Measurements from ENCODE around the gene TSHR.

TSHR gene

DNA sequence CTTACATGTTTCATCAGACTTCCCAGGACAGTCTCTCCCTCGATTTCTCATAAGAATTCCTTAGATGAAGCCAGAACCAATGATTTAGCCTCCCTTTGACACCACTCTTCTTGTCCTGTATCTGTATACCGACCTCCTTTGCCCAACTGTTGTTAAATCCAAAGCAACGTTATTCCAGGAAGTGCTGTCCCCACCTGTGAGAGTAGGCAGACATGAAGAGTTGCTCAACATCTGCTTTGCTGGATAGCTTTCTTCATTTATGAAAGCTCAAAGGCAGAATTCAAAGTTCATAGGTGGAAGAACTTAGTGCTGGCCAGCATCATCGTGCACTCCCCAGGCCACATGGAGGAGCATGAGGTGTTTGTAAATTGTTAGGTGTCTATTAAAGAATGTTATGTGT, 209.8 kb downstream of the TSHR start:
- no peak for TF ChIP-seq GATA1 (IDR thresholded peaks at IDR 0.05; ENCODE audit: low read depth, low read length)
- no peak for TF ChIP-seq POLR2A (IDR thresholded peaks at IDR 0.05; ENCODE audit: low read length)
- no peak for DNase-seq

DNA sequence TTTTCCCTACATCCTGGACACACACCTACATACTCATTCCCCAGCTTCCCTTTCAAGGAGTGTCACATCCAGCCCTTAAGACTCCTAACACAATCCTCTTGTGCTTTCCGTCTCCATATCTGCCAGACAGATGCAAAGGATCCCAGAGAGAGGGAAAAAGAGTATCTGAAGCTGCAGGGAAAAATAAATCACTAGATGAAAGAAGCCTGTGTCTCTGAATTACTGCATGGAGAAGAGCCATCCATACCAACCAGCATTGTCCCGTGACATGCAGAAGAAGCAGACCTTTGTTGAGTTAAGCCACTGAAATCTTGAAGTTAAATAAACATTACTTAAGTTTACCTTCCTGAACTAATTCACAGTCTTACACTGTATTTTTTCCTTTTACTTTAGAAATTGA, 210.7 kb downstream of the TSHR start:
- no peak for DNase-seq
- TF ChIP-seq POLR2A (IDR thresholded peaks at IDR 0.05; ENCODE audit: low read length), result no peak
- no peak for TF ChIP-seq GATA1 (IDR thresholded peaks at IDR 0.05; ENCODE audit: low read depth, low read length)

DNA sequence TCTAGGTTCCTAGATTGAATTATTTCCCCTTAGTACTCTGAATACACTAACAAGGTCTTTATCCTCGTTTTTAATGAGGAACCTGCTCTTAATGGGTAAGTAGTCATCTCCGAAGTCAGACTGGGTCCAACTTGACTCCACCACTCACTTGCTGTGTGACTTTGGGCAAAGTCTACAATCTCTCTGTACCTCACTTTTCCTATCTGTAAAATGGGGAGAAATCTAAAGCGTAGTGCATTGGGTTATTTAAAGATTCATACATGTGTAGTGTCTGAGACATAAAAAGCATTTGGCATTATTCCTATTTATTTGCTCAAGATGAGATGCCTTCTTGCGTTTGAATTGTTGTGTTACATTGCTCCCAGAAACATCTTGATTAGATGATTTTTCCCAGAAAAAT, 213.8 kb downstream of the TSHR start:
- TF ChIP-seq POLR2A (IDR thresholded peaks at IDR 0.05; ENCODE audit: low read length), result no peak
- no peak for TF ChIP-seq GATA1 (IDR thresholded peaks at IDR 0.05; ENCODE audit: low read depth, low read length)
- no peak for DNase-seq

DNA sequence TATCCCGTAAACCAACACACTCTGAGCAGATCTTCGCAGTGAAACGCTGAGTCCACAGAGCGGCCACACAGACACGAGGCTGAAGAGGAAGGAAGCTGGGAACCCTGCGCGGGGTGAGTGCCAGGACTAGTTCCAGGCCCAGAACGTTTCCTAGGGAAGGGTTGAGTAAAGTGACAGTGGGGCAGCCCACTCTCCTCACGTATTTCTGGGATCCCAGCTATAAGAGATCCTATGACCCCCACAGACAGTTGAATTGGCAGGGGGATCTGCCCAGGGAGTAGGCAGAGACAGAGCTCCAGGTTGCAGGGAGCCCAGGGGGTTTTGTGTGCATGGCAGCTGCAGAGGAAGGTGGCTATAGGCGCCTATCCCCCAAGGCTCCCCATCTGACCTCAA, 214.3 kb downstream of the TSHR start:
- DNase-seq, result peak; percentile 61 to 65
- TF ChIP-seq GATA1 (IDR thresholded peaks at IDR 0.05; ENCODE audit: low read depth, low read length) (no peak), POLR2A (IDR thresholded peaks at IDR 0.05; ENCODE audit: low read length) (no peak)

DNA sequence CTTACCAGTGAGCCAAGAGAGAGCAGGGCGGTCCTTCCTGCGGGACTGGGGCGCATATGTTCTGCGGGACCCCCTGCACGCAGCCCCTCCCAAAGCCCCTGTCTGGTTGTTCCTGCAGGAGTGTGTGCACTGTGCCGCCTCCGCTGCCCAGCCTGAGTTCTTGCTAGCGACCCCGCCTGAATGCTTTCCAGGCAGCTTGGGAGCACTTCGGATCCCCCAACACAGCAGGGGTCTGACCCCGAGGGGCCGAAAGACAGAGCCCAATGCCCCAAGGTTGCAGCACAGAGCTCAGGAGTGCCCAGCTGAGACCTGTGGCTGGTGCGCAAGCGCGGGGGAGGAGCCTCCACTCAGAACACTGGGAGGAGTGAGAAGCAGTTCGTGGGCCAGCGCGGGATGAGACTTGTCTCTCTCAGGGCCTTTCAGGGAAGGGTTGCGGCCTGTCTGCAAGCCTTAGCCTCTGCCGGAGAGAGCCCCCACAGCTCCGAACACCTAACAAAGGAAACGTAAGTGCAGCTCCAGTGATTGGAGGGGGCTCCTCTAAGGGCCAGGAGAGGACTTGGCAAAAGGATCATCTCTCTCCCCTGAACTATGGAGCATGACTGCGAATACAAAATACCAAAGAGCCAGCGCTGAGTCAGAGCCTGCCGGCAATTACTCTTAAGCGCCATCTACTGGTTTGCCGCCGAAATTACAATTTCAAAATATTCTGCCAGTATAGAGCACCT, 214.8 kb downstream of the TSHR start:
- DNase-seq, result peak; percentile 93 to 95
- no peak for TF ChIP-seq GATA1 (IDR thresholded peaks at IDR 0.05; ENCODE audit: low read depth, low read length)
- TF ChIP-seq POLR2A (IDR thresholded peaks at IDR 0.05; ENCODE audit: low read length), result peak; percentile 94

DNA sequence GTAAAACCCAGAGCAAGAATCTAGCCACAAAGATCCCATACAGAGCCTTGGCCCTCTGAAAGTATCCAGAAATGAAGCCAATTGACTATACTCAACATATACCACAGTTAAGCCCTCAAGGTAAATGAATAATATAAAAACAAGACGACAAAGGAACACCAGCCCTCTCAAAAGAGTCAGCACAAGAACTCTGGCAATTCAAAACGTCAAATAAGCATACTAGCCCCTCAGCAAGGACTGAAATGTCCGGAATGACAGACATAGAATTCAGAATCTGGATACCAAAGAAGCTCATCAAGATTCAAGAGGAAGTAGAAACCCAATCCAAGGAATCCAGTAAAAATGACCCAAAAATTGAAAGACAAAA, 215.4 kb downstream of the TSHR start:
- DNase-seq, result no peak
- TF ChIP-seq POLR2A (IDR thresholded peaks at IDR 0.05; ENCODE audit: low read length), result no peak
- TF ChIP-seq GATA1 (IDR thresholded peaks at IDR 0.05; ENCODE audit: low read depth, low read length), result no peak

DNA sequence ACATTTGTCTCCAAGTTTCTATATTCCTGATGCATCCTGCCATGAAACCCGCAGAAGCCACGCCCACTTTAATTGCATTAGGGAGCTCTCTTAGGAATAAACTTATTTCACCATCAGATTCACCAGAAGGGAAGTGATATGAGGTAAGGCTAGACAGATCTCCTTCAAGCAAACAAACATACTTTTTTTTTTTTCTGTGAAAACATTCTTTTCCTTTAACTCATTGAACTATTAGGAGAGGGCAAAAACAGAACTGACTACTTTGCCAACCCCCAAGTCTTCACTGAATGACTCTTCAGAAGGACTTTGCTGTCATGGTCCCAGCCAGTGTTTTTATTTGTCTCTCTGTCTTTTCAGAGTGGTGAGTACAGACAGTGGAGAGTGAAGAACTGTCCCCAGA, 216.9 kb downstream of the TSHR start:
- no peak for DNase-seq
- TF ChIP-seq POLR2A (IDR thresholded peaks at IDR 0.05; ENCODE audit: low read length) (no peak), GATA1 (IDR thresholded peaks at IDR 0.05; ENCODE audit: low read depth, low read length) (no peak)

DNA sequence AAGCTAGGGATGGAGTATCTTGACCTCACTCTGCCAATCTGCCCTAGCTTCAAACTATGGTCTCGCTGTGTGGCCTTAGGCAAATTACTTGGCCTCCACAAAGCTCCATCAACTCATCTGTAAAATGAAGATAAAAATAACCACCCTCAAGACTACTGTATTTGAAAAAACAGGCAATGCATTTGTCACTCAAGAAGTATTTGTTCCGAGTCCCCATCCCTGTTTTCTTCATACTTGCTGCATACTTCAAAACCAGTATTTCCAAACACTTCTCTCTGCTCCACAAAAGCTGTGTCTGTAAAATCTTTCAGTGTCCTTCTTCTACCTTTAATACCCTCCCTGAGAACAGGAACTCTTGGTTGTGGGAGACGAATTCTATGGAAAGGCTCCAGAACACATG, 217.5 kb downstream of the TSHR start:
- DNase-seq, result no peak
- TF ChIP-seq POLR2A (IDR thresholded peaks at IDR 0.05; ENCODE audit: low read length) (no peak), GATA1 (IDR thresholded peaks at IDR 0.05; ENCODE audit: low read depth, low read length) (no peak)

DNA sequence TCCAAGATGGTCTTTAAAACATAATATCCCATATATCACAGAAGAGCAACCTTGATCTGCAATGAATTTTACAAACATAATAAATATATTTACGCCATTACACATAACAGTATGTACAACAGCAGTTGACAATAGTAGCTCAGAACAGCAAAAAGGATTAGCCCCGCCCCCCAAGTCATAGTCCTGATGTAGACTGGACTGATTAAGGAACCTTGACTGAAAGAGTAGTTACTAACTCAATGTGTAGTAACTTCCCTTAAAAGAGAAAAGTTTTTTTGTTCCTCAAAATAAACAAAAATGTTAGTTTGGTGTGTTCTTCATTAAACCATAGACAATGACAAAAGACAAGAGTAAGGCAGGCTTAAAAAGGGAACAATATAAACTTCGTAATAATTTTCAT, 220.8 kb downstream of the TSHR start:
- TF ChIP-seq POLR2A (IDR thresholded peaks at IDR 0.05; ENCODE audit: low read length) (no peak), GATA1 (IDR thresholded peaks at IDR 0.05; ENCODE audit: low read depth, low read length) (no peak)
- no peak for DNase-seq

DNA sequence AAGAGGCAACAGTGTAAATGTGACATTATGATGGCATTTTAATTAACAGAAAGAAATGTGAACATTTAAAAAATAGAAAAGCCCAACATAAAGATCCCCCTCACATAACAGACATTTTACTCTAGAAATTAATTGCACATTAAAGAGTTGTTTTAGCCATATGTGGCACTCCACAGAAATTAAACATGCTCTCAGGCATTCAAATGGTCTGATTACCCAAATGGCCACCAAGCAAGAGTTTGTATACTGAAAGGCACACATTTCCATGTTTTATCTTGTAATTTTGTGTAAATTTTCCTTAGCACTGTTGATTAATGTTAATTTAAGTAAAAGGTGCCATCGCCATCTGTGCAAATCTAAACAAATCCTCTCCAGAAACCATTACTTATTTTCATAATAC, 221.8 kb downstream of the TSHR start:
- DNase-seq, result no peak
- no peak for TF ChIP-seq GATA1 (IDR thresholded peaks at IDR 0.05; ENCODE audit: low read depth, low read length)
- TF ChIP-seq POLR2A (IDR thresholded peaks at IDR 0.05; ENCODE audit: low read length), result no peak

DNA sequence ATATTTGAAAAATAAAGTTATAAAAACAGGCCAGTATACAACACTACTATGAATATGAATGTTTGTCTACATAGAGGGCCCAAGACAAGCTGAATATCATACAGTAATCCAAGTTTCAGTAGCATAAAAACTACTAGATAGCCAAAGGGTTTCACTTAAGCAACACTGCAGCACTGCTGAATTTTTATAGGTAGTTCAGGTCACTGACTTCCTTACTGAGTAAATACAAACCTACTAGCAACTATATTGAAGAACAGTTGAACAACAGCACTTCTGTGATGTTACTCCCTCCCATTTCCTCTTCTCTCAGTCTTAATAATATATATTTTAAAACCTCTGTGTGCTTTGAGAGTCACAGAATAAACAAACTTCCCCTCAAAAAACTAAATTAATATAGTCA, 222.6 kb downstream of the TSHR start:
- no peak for TF ChIP-seq GATA1 (IDR thresholded peaks at IDR 0.05; ENCODE audit: low read depth, low read length)
- no peak for TF ChIP-seq POLR2A (IDR thresholded peaks at IDR 0.05; ENCODE audit: low read length)
- no peak for DNase-seq

DNA sequence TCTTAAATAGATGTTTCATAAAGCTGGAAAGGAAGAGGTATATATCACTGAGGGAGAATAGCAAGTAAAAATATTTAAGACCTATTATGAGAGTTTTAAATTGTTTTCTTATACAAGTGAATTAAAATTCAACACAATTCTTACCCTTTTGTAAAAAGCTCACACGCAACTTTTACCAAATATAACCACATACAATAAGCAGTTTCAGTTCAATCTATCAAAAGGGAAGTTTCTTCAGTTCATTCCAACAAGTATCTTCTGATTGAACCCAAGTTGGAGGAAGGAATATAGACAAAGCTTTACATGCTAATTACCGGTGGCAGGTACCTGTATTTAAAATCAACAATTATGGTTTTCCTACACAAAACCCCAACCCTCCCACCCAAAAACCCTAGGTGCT, 224.2 kb downstream of the TSHR start:
- DNase-seq, result no peak

DNA sequence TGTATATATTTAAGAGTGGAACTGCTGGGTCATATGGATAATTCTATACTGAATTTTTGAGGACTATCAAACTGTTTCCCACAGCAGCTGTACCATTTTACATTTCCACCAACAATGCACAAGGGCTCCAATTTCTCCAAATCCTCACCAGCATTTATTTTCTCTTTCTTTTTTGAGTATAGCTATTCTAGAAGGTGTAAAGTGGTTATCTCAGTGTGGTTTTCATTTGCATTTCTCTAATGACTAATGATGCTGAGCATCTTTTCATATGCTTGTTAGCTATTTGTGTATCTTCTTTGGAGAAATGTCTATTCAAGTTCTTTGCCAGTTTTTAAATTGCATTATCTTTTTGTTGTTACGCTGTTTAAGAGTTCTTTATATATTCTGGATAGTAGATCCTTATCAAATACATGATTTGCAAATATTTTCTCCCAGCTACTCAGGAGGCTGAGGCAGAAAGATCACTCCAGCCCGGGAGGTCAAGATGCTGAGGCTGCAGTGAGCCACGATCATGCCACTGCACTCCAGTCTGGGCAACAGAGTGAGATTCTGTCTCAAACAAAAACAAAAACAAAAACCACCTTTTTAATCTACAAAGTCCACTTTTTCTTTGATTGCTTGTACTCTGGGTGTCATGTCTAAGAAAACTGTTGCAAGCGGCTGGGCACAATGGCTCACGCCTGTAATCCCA, 232.6 kb downstream of the TSHR start:
- no peak for DNase-seq
- no peak for TF ChIP-seq GATA1 (IDR thresholded peaks at IDR 0.05; ENCODE audit: low read depth, low read length)
- TF ChIP-seq POLR2A (IDR thresholded peaks at IDR 0.05; ENCODE audit: low read length), result no peak

More for the DNA sequence above, 224.2 kb downstream of the TSHR start:
- TF ChIP-seq GATA1 (IDR thresholded peaks at IDR 0.05; ENCODE audit: low read depth, low read length) (no peak), POLR2A (IDR thresholded peaks at IDR 0.05; ENCODE audit: low read length) (no peak)

DNA sequence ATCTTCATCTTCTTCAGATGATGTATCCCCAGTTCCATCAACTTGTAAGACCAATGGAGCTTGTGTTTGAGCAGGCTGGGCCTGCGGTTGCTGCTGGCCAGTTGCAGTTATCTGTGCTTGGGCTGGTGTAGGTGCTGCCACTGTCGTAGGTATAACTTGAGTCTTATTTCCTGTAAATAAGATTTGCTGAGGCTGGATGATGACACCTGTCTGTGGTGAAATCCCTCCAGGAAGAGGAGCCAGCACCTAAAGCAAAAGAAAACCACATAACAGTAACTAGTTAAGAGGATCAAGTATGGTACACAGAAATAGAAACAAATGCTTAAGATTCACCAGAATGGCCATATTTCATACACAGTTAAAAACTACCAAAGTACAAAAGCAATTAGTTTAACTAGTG, 237.2 kb downstream of the TSHR start:
- DNase-seq, result no peak
- TF ChIP-seq POLR2A (IDR thresholded peaks at IDR 0.05; ENCODE audit: low read length) (no peak), GATA1 (IDR thresholded peaks at IDR 0.05; ENCODE audit: low read depth, low read length) (no peak)
